SK-N-MC (cell line): ENCODE measurements around the gene C9orf78.

ENCODE experiments used
- EZH2 ChIP-seq: fragments of 200-600 bp; sonication (generic); IDR thresholded peaks from one replicate; pipeline ENCODE4 v1.6.1; 2017; ENCODE audit warnings: antibody characterized with exemption
- POLR2AphosphoS5 ChIP-seq: IDR thresholded peaks from 2 replicates; pipeline ENCODE4 v1.6.1; 2012; ENCODE audit warnings: mild to moderate bottlenecking, low read depth, low read length, borderline replicate concordance

DNA sequence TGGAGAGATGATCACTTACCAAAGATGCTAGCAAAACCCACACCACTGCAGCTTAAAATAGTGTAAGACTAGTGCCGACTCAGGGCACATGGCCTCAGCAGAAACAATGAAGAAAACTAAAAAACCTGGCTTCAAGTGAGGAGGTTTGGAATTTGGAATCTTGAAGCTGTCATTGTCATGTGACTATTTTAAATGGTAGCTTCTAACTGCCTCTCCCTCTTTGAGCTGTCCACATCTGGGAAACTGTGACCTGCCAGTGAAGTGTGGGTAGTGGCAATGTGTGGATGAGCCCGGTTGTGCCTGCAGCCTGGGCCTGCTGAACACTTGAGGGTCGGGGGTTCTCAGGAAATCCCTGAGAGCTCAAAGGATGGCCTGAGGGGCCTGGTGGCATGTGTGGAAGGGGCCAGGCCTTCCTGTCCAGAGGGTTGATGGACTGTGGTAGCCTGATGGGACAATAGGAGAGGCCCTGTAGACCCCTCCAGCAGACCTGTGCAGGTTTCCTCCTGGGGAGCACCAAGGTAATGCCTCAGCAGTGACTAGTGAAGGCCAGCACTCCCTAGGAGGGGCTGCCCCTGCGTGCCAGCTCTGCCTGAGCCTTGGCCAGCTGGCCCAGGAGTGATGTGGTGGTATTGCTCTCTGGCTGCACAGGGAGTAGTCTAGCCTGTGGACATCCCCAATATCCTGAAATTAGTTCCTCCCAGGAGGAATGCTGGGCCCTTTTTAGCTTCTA is 13.8 kb upstream of the C9orf78 start:
- TF ChIP-seq POLR2AphosphoS5, result no peak
- no peak for TF ChIP-seq EZH2
